ENCODE data around the gene ABHD16B.

- TF ChIP-seq CTCF (IDR thresholded peaks at IDR 0.05) (no peak), POLR2AphosphoS5 (IDR thresholded peaks at IDR 0.05) (peak; percentile 79)
These were observed 12.2 kb downstream of the ABHD16B start for GRCh38 chr20:63873477-63873971.
